GM23338 (cell line): ENCODE measurements around the gene PBLD.

Experiments used
- CREB1 ChIP-seq: fragments of 250-450 bp; sonication (Bioruptor Pico); IDR thresholded peaks from 2 replicates; pipeline ENCODE4 v1.5.0; 2020; ENCODE audit warnings: low read depth, mild to moderate bottlenecking, moderate library complexity
- CTCF ChIP-seq, 2 experiments: fragments of 200-600 bp in 1 of 2; sonication (generic) in 1 of 2; conservative IDR thresholded peaks; 2 replicates each; pipeline versions ENCODE4 v1.5.1 to v1.6.1; 2016 to 2017; ENCODE audit warnings: antibody characterized with exemption in 2 of 2, low read depth in 2 of 2, mild to moderate bottlenecking in 2 of 2, moderate library complexity in 1 of 2
- EZH2 ChIP-seq: fragments of 200-600 bp; sonication (generic); IDR thresholded peaks from one replicate; pipeline ENCODE4 v1.8.0; 2017; ENCODE audit warnings: antibody characterized with exemption, mild to moderate bottlenecking, low read depth; ENCODE audit not compliant: unreplicated experiment
- EZH2phosphoT487 ChIP-seq: fragments of 200-600 bp; sonication (generic); IDR thresholded peaks from one replicate; pipeline ENCODE4 v1.8.1; 2018; ENCODE audit warnings: antibody characterized with exemption; ENCODE audit not compliant: unreplicated experiment
- JUNB ChIP-seq: IDR thresholded peaks from one replicate; pipeline ENCODE4 v1.6.1; 2016; ENCODE audit warnings: antibody characterized with exemption; ENCODE audit not compliant: unreplicated experiment
- POLR2AphosphoS5 ChIP-seq: IDR thresholded peaks from 2 replicates; pipeline ENCODE4 v1.6.1; 2016; ENCODE audit warnings: antibody characterized with exemption, low read depth
- REST ChIP-seq: IDR thresholded peaks from one replicate; pipeline ENCODE4 v1.6.1; 2018; ENCODE audit warnings: antibody characterized with exemption; ENCODE audit not compliant: unreplicated experiment
- STAT1 ChIP-seq: IDR thresholded peaks from one replicate; pipeline ENCODE4 v1.6.1; 2016; ENCODE audit warnings: antibody characterized with exemption; ENCODE audit not compliant: unreplicated experiment
- TF ChIP-seq, protein P1 (sequence below): IDR thresholded peaks from 2 replicates; pipeline ENCODE4 v1.6.1; 2016; ENCODE audit warnings: antibody characterized with exemption
- TF ChIP-seq, protein P2 (sequence below): fragments of 250-450 bp; sonication (Bioruptor Pico); IDR thresholded peaks from 2 replicates; pipeline ENCODE4 v1.5.0; 2020; ENCODE audit warnings: mild to moderate bottlenecking, moderate library complexity

- TF ChIP-seq CTCF (conservative IDR thresholded peaks at IDR 0.05; ENCODE audit: low read depth in 2 of 2) (no peak), STAT1 (no peak), JUNB (no peak), EZH2 (no peak), POLR2AphosphoS5 (no peak), REST (no peak), EZH2phosphoT487 (no peak), CREB1 (no peak)
- TF ChIP-seq, protein P1, sequence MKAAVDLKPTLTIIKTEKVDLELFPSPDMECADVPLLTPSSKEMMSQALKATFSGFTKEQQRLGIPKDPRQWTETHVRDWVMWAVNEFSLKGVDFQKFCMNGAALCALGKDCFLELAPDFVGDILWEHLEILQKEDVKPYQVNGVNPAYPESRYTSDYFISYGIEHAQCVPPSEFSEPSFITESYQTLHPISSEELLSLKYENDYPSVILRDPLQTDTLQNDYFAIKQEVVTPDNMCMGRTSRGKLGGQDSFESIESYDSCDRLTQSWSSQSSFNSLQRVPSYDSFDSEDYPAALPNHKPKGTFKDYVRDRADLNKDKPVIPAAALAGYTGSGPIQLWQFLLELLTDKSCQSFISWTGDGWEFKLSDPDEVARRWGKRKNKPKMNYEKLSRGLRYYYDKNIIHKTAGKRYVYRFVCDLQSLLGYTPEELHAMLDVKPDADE, result no peak
- TF ChIP-seq, protein P2, sequence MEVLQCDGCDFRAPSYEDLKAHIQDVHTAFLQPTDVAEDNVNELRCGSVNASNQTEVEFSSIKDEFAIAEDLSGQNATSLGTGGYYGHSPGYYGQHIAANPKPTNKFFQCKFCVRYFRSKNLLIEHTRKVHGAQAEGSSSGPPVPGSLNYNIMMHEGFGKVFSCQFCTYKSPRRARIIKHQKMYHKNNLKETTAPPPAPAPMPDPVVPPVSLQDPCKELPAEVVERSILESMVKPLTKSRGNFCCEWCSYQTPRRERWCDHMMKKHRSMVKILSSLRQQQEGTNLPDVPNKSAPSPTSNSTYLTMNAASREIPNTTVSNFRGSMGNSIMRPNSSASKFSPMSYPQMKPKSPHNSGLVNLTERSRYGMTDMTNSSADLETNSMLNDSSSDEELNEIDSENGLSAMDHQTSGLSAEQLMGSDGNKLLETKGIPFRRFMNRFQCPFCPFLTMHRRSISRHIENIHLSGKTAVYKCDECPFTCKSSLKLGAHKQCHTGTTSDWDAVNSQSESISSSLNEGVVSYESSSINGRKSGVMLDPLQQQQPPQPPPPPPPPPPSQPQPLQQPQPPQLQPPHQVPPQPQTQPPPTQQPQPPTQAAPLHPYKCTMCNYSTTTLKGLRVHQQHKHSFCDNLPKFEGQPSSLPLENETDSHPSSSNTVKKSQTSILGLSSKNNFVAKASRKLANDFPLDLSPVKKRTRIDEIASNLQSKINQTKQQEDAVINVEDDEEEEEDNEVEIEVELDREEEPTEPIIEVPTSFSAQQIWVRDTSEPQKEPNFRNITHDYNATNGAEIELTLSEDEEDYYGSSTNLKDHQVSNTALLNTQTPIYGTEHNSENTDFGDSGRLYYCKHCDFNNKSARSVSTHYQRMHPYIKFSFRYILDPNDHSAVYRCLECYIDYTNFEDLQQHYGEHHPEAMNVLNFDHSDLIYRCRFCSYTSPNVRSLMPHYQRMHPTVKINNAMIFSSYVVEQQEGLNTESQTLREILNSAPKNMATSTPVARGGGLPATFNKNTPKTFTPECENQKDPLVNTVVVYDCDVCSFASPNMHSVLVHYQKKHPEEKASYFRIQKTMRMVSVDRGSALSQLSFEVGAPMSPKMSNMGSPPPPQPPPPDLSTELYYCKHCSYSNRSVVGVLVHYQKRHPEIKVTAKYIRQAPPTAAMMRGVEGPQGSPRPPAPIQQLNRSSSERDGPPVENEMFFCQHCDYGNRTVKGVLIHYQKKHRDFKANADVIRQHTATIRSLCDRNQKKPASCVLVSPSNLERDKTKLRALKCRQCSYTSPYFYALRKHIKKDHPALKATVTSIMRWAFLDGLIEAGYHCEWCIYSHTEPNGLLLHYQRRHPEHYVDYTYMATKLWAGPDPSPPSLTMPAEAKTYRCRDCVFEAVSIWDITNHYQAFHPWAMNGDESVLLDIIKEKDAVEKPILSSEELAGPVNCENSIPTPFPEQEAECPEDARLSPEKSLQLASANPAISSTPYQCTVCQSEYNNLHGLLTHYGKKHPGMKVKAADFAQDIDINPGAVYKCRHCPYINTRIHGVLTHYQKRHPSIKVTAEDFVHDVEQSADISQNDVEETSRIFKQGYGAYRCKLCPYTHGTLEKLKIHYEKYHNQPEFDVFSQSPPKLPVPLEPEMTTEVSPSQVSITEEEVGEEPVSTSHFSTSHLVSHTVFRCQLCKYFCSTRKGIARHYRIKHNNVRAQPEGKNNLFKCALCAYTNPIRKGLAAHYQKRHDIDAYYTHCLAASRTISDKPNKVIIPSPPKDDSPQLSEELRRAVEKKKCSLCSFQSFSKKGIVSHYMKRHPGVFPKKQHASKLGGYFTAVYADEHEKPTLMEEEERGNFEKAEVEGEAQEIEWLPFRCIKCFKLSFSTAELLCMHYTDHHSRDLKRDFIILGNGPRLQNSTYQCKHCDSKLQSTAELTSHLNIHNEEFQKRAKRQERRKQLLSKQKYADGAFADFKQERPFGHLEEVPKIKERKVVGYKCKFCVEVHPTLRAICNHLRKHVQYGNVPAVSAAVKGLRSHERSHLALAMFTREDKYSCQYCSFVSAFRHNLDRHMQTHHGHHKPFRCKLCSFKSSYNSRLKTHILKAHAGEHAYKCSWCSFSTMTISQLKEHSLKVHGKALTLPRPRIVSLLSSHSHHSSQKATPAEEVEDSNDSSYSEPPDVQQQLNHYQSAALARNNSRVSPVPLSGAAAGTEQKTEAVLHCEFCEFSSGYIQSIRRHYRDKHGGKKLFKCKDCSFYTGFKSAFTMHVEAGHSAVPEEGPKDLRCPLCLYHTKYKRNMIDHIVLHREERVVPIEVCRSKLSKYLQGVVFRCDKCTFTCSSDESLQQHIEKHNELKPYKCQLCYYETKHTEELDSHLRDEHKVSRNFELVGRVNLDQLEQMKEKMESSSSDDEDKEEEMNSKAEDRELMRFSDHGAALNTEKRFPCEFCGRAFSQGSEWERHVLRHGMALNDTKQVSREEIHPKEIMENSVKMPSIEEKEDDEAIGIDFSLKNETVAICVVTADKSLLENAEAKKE (CRISPR knock-in tag), result no peak
These were observed 97.6 kb downstream of the PBLD start for GRCh38 chr10:68235111-68235510.
